Kidney epithelial cell (primary cell): ENCODE data around the gene SLC25A51. TPM values are rescaled to one million over a fixed set of nuclear protein-coding genes. Genes with fewer than 3 reads are reported as not detected.
A peak's percentile ranks its signal among the peaks of the same experiment; 100 is the strongest.

Experiments
- DNase-seq: peaks from one replicate; pipeline ENCODE4 v3.0.0-alpha.2; 2010; ENCODE audit warnings: low read depth
- H3K27me3 ChIP-seq: 2 replicates; pipeline ENCODE4 v1.6.0; 2011; ENCODE audit warnings: low read length; ENCODE audit not compliant: control insufficient read depth, insufficient read depth
- H3K36me3 ChIP-seq: 2 replicates; pipeline ENCODE4 v1.5.1; 2011; ENCODE audit warnings: low read length; ENCODE audit not compliant: control insufficient read depth, insufficient read depth
- H3K4me3 ChIP-seq: 2 replicates; pipeline ENCODE4 v1.5.1; 2011; ENCODE audit warnings: low read depth, mild to moderate bottlenecking, control low read depth, low read length
- CTCF ChIP-seq: IDR thresholded peaks from 2 replicates; pipeline ENCODE4 v1.5.1; 2011; ENCODE audit warnings: mild to moderate bottlenecking, moderate library complexity, low read length, control low read depth, inconsistent platforms; ENCODE audit not compliant: insufficient read depth, poor library complexity, severe bottlenecking
- total RNA-seq: library from RNA; depleted of rRNA; stranded (reverse); fragments of >200 nt; gene quantifications from 2 replicates; pipeline ENCODE4 v1.2.3, GENCODE V29; 2015

The SLC25A51 gene
- total RNA-seq, 1 donor from 2014 or later = 36.8 TPM

GRCh38 chr9:37859043-37859442, 44.9 kb downstream of the SLC25A51 start:
- no peak for TF ChIP-seq CTCF
- Histone ChIP-seq H3K36me3 (peaks cover 6% of the 10 kb centered on the region), H3K4me3 (no peak overlapping the region), H3K27me3 (no peaks in the 10 kb centered on the region)
- no peak for DNase-seq

- no peaks in the 10 kb centered on the region for H3K27me3 ChIP-seq
- no peak overlapping the region for H3K4me3 ChIP-seq
- H3K36me3 ChIP-seq = peaks cover 4% of the 10 kb centered on the region
- DNase-seq = no peak
- TF ChIP-seq CTCF = no peak
These were observed 47.4 kb downstream of the SLC25A51 start for GRCh38 chr9:37856551-37856950.

GRCh38 chr9:37852222-37852621, 51.7 kb downstream of the SLC25A51 start:
- Histone ChIP-seq H3K27me3 (no peaks in the 10 kb centered on the region), H3K36me3 (no peaks in the 10 kb centered on the region), H3K4me3 (no peak overlapping the region)
- no peak for TF ChIP-seq CTCF
- DNase-seq = no peak

- TF ChIP-seq CTCF = no peak
- DNase-seq = peak; percentile 53
- no peaks in the 10 kb centered on the region for H3K27me3 ChIP-seq
- no peak overlapping the region for H3K4me3 ChIP-seq
- no peaks in the 10 kb centered on the region for H3K36me3 ChIP-seq
These were observed 63.2 kb downstream of the SLC25A51 start for GRCh38 chr9:37840560-37841194.

GRCh38 chr9:37839496-37840461, 64.1 kb downstream of the SLC25A51 start:
- Histone ChIP-seq H3K27me3 (no peaks in the 10 kb centered on the region), H3K4me3 (no peak overlapping the region), H3K36me3 (no peaks in the 10 kb centered on the region)
- no peak for DNase-seq
- TF ChIP-seq CTCF = no peak

Other genes starting within 250 kb of the SLC25A51 start
- 3.5 and 4.2 TPM in 2 replicates for gene TRMT10B, start 150.3 kb downstream of the SLC25A51 start, total RNA-seq
- 27.6 and 50.4 TPM in 2 replicates for gene EXOSC3, start 119.1 kb downstream of the SLC25A51 start, total RNA-seq
- 20.7 and 21.6 TPM in 2 replicates for gene DCAF10, start 103.3 kb downstream of the SLC25A51 start, total RNA-seq
- 39.1 and 42.2 TPM in 2 replicates for gene SHB, start 165.1 kb upstream of the SLC25A51 start, total RNA-seq